Amygdala (tissue), 56 donors: ENCODE results near the gene ZFP36L2.

Experiments used
- DNase-seq, 56 donors: peaks; one replicate each; lab custom pipeline; 2025; lab: John Stamatoyannopoulos, UW

The ZFP36L2 gene

DNA sequence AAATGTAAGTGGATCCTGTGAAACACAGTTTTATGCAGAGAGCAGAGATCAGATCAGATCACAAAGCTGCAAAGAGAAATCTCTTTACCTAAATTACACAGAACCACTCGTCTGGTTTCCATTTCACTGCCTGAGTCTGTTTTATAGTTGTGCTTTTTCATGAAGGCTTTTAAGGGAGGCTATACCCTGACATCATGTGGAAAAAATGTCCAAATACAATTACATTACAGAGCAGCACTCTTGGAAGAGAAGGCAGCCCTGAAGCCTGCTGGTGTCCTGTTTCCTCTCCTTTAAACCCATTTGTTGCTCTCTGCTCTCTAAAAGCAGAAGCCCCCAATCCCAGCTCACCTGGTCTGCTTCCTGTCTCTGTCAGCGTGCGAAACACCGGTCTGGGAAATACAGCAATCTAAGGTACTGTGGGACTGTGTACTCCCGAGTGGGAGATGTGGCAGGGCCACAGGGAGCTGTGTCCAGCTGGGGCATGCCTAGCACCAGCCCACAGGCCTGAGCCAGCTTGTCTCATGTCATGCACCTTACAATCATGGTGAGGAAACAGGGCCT lies 24.8 kb upstream of the ZFP36L2 start:
- no peak for DNase-seq

DNA sequence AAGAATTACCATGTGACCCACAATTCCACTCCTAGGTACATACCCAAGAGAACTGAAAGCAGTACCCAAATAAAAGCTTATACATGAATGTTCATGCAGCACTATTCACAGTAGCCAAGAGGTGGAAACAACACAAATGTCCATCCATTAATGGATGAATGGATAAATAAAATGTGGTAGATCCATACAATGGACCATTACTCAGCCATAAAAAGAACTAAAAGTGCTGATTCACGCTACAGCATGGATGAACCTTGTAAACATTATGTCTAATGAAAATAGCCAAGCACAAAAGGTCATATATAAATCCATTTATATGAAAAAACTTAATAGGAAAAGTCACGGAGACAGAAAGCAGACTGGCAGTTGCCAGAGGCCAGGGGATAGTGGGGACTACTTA lies 23.6 kb upstream of the ZFP36L2 start:
- DNase-seq = no peak

DNA sequence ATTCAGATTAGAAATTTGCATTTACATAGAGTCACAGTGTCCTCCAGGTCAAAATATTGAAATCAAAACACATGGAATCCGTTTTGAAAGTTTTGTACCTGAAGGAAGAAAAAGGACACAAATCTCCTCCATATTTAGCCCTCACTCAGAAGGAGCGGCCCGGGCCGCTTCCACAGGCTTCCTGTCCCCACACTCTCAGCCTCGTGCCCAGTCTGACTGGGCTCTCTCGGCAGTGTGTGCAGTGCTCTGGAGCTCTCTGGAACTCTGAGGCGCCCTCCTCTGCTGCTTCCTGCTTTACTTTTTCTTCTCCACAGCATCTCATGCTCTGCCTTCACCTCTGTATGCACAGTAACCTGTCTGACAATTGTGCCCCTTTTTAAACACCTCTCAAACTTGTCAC lies 22.2 kb upstream of the ZFP36L2 start:
- DNase-seq = no peak

DNA sequence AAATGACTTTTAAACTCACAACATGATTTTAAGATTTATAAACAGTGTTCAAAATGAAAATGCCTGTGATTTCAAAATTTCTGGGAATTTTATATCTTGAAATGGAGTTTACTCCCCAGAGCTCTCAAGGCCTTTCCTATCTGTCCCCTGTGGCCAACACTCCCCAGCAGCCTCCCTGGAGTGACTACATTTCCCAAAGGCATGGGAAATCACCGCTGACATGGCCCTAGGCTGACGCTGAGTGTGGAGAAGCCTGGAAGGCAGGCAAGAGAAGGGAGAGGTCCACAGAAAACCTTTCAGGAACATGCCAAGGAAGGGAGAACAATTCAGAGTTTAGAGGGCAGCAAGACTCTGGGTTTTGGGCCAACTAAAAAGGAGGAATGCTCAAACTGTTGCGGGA lies 20.2 kb upstream of the ZFP36L2 start:
- DNase-seq = no peak

DNA sequence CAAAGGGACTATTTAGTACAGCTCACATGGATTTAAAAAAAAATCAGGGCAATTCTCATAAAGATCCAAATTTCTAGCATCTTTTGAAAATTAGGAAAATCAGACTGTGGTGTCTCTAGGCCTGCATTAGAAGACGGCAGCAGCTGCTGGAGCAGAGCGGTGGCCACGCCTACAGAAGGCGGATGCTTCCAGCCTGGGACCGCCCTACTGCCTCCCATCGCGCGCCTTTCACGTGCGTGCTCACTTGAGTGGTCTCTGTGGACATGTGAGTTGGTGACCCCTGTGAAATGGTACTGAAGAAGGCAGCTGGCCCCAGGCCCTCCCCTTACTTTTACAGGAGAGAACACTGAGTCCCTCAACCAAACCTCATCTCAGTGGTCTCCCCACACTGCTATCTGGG lies 15.2 kb upstream of the ZFP36L2 start:
- DNase-seq = no peak

DNA sequence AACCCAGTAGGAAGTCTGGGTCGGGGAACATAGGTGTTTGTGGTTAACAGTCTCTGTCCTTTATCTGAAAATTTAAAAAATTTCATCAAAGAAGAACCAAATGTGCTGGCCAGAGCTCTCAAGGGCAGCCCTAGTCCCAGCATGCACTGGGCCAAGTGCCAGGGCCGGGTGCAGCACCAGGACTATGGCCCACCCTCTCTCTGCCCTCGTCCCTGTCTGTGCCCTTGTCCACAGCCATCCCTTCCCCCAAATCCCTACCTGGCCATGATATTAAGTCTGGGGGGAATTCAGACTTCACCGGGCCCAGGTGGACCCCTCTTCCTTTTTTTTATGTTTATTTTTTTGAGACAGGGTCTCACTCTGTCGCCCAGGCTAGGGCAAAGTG lies 14.4 kb upstream of the ZFP36L2 start:
- DNase-seq = no peak

DNA sequence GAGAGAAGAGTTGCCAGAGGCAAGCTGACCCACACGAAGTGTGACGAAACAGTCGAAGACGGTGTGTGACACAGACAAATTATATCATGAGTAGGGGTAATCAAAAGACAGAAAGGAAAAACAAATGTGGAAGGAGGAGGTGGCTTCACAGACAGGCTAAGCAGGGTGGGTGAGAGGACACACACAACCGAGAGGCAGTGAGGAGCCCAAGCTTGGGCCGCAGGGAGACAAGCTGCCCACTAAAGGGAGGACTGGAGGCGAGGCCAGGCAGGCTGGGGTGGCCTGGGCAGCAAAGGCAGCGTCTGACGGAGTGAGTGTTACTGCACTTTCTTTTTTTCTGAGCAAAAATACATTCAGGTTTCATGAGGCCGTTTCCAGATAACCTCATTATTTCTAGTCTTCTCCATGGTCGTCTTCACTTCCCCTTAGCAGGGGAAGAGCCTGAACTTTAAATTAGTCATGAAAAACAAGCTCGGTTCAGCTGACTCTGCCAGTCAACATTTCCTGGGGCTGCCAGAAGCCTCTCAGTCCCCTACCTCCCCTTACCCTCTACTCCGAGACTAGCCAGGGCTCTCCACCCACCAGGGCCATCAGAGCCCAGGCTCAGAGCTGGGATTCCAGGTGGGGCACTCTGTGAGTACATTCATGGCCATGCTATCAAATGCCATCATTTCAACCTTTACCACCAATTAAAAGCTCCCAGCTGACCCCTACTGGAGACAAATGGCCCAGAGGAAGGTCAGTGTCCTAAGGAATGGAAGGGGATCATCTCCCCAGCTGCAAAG lies 13.8 kb upstream of the ZFP36L2 start:
- peak in 2 of 56 donors; percentile 14 to 19 for DNase-seq

DNA sequence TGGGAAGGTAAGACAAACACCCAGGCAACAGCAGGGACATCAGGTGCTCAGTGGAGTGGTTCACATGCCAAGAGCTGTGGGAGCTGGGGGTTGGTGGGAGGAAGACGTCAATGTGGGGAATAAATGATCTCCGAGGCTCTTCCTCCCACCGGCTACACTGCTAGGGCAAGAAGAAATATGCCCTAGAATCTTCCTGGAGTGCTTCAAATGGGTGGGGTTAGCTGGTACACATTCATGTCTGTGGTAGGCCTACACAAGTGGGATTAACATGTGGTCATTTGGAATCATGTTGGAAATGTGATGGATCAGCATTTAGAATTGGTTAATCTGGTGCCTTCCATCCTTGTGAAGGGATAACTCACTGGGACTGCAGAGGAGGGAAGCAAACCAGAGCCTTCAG lies 12.4 kb upstream of the ZFP36L2 start:
- no peak for DNase-seq

DNA sequence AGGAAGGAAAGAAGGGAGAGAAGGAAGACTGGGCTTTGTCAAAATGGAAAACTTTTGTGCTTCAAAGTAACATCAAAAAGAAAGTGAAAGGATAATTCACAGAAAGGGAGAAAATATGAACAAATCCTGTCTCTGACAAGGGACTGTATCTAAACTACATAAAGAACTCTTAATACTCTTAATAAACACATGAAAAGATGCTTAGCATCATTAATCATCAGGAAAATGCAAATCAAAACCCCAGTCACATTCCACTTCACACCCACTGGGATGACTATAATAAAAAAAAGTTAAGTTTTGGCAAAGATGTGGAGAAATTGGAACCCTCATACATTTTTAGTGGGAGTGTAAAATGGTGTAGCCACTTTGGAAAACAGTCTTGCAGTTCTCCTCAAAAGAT lies 11.8 kb upstream of the ZFP36L2 start:
- no peak for DNase-seq

DNA sequence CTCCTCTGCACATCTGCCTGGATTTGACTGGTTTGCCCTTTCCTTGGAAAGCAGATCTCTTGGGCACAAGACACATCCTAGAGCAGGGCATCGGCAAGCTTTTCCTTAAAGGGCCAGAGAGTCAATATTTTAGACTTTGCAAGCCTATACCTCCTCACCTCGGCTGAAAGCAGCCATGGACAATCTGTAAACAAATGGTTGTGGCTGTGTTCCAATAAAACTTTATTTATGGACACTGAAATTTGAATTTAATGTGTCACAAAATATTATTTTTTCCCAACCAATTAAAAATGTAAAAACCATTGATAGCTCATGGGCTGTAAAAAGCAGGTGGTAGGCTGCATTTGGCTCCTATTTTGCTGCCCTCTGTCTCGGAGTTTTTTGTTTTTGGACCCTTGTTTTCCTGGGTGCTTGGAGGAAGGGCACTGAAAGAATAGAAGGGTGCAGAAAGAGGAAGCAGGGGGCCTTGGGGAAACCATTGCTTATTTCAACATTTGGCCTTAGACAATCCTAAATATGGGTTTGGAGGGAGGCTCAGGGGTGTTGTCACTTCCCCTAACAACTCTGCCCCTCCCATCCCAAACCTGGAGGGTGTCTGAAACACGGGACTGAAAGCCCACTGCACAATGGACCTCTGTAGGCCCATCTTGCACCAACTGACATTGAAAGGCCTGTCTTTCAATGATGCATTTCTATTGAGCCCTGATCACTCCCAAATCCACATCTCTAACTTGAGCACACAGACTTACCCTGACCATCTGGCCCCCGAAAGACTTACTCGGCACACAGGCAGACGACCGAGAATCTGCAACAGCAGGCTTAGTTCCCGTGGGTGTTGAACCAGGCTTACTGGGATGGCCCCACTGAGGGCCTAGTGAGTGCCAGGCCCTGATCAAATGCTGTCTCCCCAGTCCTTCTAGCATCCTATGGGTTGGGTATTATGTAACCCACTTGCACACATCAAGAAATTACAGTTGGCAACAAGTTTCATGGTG lies 7.1 kb upstream of the ZFP36L2 start:
- peak in 1 of 56 donors; percentile 22 for DNase-seq

DNA sequence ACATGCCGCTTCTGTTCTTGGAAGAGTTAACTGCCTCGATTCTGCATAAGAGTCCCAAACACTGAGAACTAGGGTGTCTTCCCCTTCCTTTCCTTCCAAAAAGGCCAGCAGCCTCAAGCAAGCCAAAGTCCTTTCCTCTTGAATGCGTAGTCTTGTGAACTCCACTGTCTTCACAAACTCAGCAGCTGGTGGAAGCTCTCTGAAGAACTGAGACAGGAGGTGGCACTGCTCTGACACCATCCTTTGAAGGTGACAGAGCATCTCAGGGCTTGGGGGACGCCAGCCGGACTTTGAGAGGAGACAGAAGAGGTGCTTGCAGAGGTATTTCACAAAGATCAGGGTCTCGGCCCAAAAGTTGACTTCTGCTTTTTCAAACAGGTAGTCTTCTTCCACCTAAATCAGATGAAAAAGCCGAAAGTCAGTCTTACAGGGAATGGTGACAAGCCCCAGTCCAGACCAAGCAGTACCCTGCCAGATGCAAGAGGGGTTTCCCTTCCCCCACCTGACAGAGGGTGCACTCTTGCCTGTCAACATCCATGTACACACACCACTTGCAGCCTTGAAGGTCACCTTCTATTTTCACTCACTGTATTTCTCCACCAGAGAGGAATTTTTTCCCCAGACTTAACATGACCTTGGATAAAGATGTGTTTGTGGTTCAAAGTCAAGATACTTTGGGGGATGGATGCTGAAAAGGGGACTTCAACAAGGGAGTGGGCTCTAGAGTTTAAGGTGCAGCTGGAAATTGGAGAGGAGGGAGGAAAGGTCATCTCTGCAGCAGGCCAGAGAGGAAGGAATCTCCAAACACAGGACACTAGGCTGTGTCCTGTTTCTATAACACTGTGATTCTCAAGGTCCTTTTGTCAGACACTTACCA lies 4.8 kb upstream of the ZFP36L2 start:
- DNase-seq = peak in 1 of 56 donors; percentile 16

DNA sequence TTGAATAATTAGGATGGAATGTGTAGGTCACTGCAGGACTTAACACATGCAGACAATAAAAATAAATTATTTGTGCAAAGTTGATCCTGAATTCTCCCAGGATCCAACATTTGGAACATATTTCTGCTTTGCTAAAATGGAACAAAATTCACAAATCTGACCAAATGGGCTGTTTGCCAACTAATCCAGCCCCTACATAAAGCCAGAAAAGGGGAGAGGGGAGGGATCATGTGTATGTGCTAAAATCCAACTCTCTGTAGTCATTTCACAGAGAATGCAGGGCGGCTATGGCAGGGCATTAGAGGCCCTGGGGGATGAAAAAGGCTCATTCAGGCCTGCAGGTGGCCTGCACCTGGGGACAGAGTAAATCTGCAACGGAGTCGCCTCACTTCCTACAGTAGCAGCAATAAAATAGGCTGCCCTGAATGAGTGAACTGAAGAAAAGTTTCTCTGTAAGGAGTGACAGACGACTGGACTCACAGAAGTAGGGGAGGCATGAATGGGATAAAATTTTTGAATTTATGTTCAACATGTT lies 4.0 kb upstream of the ZFP36L2 start:
- DNase-seq = no peak

DNA sequence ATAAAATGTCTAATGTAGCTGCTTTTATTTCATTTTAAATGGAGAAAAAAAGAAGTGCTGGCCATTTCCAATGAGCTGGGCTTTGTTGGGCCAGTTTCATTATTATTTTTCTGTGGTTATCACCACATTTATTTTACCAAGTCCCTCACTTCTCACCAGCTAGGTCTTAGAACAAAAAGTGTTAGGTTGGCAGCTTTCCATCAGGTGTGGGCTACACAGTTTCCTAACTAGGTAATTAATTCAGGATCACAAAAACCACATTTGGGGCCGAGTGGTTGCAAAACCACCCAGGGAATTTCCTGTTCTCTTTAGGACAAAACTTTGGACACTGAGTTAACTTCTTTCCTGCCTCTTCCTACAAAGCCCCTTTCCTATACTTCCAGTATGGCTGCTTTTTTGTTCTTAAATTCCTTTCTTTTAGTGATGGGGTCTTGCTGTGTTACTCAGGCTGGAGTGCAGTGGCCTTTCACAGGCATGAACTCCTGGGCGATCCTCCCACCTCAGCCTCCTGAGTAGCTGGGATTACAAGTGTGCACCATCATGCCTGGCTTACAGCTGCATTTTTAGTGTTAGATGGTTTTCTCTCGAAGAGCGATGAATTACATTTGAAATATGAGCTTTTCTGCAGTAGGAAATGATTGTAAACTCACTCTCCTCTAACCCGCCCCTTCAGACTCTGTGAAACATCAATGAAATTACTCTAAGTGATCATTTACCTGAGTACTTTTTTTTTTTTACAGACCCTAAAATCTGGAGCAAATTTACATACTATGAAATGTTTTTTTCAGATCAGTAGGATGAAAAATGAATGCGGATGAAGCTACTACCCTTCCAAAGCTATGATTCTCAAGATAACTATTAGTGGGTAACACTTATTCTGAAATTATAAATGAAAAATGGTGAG lies 2.6 kb upstream of the ZFP36L2 start:
- peak in 1 of 56 donors; percentile 4 for DNase-seq

DNA sequence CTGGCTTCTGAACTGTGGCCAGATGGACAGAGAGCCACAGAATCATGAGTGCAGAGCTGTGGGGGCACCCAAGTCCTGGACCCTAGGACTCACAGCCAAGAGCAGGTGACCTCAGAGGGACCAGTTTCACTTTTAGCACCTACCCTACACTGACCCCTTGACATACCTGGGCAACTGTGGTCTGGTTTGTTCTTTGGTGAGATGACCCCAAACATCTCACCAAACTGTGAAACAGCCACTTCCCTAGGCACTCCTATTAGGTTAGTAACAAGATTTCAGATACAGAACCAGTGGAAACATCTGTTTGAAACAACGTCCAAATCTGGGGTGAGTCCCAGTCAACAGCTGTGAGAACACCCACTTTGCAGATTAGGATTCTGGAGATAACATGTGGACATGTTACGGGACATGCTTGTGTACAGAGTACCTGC lies 1.9 kb upstream of the ZFP36L2 start:
- no peak for DNase-seq

DNA sequence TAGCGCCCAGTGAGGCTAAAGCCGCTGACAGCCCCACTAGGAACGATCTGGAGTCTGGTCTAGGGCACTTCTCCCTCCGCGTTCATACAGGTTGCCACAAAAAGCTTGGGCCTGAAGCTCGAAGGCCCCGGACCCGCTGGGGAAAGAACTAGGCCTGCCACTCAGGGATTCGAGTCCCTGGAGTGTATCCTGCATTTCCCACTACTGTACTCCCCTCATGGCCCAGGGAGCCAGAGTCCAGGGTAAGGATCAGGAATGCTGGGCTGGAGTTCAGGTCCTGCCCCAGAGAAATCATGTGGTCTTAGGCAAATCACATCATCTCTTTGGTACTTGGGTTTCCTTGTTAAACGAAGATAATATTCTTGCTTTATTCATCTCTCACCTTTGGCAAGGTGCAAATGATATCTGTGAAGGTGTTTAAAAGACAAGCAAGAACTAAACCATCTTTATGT lies 1.4 kb upstream of the ZFP36L2 start:
- DNase-seq = peak in 1 of 56 donors; percentile 54

DNA sequence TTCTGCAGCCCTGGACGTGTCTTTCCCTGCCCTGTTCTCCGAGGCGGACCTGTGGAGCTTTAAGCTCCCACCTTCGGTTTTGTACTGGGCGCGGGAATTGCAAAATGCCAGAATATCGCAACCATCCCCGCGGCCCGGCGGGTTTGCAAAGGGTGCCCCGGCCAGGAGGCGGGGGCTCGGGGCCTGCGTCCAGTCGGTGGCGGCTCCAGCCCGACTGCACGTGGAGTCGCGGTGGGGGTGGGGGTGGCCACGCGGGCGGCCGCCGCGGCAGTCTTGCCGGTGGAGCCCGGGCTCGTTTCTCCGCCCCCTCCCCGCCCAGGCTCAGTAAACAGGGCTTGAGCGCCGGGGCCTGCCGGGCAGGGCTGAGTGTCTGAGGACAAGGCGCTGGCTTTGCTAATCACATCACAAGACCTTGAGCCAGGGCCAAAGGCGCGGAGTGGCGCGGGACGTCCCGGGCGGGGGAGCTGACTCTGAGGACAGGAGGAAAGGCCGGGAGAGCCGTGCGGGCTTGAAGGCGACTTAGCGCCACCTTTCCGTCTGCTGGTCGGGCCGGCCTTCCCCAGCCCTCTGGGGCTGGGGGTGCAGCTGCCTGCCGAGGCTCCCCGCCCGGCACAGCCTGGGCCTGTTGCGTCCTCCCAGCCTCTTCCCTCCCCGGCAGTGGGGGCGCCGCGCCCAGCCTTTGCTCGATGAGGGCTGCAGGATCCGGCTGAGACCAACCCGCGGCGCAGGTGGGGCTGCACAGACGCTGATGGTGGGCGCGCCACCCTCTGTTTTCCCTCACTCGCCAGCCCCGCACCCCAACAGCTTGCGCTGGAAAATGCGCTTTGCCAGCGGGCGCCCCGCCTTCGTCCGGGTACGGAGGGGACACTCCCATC lies 786 bp upstream of the ZFP36L2 start:
- peak; percentile 45 to 95 (median 86) for DNase-seq

DNA sequence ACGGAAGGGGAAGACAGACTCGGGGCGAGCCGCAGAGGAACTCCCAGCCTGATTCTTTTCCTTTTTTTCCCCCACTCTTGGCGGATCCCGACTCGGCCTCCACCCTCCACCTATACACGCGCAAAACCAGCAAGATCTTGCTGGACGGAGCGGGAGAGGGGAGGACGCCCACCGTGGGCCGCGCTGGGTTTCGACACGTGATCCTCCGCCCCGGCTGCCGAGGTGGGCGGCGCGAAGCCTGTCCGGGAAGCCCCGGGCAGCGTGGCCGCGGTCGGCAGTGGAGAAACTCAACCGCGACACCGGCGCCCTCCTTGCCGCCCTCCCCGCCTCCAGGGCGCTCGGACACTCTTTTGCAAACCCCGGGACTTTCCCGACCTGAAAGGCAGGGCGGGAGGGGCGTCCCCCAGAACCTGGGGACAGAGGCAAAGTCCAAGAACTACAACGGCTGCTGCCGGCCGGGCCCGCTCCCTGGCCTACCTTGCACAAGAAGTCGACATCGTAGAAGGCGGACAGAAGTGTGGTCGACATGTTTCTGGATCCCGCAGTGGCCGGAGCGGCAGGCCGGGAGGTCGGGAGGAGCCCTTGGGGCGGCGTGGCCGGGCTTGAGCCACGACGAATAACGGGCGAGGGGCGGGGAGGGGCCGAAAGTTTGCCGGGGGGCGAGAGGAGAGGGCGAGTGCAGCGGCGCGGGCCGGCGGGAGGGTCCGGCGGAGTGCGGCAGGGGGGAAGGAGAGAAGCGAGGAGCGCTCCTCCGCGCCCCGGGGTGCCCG lies 433 bp downstream of the ZFP36L2 start:
- peak in 26 of 56 donors; percentile 23 to 80 (median 58) for DNase-seq
